Pons (tissue), 1 donor: ENCODE measurements around the gene CACNA1S.
A peak's percentile ranks its signal among the peaks of the same experiment; 100 is the strongest.

Source experiments
- DNase-seq: peaks from one replicate; pipeline ENCODE4 v3.0.0-alpha.2; 2016; ENCODE audit warnings: low spot score

CACNA1S gene

GRCh38 chr1:201026234-201026633 lies 86.0 kb downstream of the CACNA1S start:
- no peak for DNase-seq

GRCh38 chr1:201025571-201026002 lies 86.6 kb downstream of the CACNA1S start:
- no peak for DNase-seq

GRCh38 chr1:201024625-201024998 lies 87.6 kb downstream of the CACNA1S start:
- DNase-seq, result peak; percentile 56

- DNase-seq, result no peak
Observed at GRCh38 chr1:201023920-201024624, 88.2 kb downstream of the CACNA1S start.

GRCh38 chr1:201023517-201023902 lies 88.7 kb downstream of the CACNA1S start, which contains the start of gene KIF21B:
Gene KIF21B, minus strand, starts transcription at chr1:201023714. Its CDS starts 331 bp downstream, at chr1:201023383.
- DNase-seq, result peak; percentile 68

- no peak for DNase-seq
Observed at GRCh38 chr1:201022820-201023516, 89.3 kb downstream of the CACNA1S start.

GRCh38 chr1:201022493-201022819 lies 89.8 kb downstream of the CACNA1S start:
- no peak for DNase-seq

- no peak for DNase-seq
Observed at GRCh38 chr1:201021630-201022492, 90.4 kb downstream of the CACNA1S start.

GRCh38 chr1:201020721-201021629 lies 91.3 kb downstream of the CACNA1S start:
- peak; percentile 60 for DNase-seq

- no peak for DNase-seq
Observed at GRCh38 chr1:201020040-201020591, 92.1 kb downstream of the CACNA1S start.

GRCh38 chr1:201019321-201019977 lies 92.8 kb downstream of the CACNA1S start:
- DNase-seq, result peak; percentile 55

- DNase-seq, result no peak
Observed at GRCh38 chr1:201017828-201018163, 94.4 kb downstream of the CACNA1S start.

- DNase-seq, result no peak
Observed at GRCh38 chr1:201016943-201017827, 95.0 kb downstream of the CACNA1S start.

- peak; percentile 36 for DNase-seq
Observed at GRCh38 chr1:201016211-201016651, 96.0 kb downstream of the CACNA1S start.

- no peak for DNase-seq
Observed at GRCh38 chr1:201015551-201016091, 96.6 kb downstream of the CACNA1S start.

- no peak for DNase-seq
Observed at GRCh38 chr1:201014816-201015200, 97.4 kb downstream of the CACNA1S start.

GRCh38 chr1:201013991-201014815 lies 98.0 kb downstream of the CACNA1S start:
- peak; percentile 49 for DNase-seq

- no peak for DNase-seq
Observed at GRCh38 chr1:201013031-201013485, 99.2 kb downstream of the CACNA1S start.
